Activated naive CD4-positive, alpha-beta T cell treated with anti-CD3 and anti-CD28 coated beads, Interleukin-2, amount 50 U/mL, for 24 hours (primary cell): Measurements from ENCODE around the gene PHF21B.
"Not testable (repeated sequence)": the region's sequence is repeated elsewhere in the genome, so short reads cannot be mapped to it uniquely, and the experiment has no call there.

Source experiments
- H3K27ac Mint-ChIP-seq: one replicate; pipeline ENCODE4 v1.8.0; 2021; ENCODE audit warnings: mild to moderate bottlenecking, mixed read lengths
- H3K27me3 Mint-ChIP-seq: one replicate; pipeline ENCODE4 v1.8.0; 2021; ENCODE audit warnings: mixed read lengths
- H3K36me3 Mint-ChIP-seq: one replicate; pipeline ENCODE4 v1.8.0; 2021; ENCODE audit warnings: mixed read lengths
- H3K4me1 Mint-ChIP-seq: one replicate; pipeline ENCODE4 v1.8.0; 2021; ENCODE audit warnings: mixed read lengths
- H3K4me3 Mint-ChIP-seq: one replicate; pipeline ENCODE4 v1.8.0; 2021; ENCODE audit warnings: mild to moderate bottlenecking, mixed read lengths
- H3K9me3 Mint-ChIP-seq: one replicate; pipeline ENCODE4 v1.8.0; 2021; ENCODE audit warnings: mixed read lengths

PHF21B gene

GRCh38 chr22:44929359-44930015 is 80.3 kb downstream of the PHF21B start:
- no peak overlapping the region for H3K27ac Mint-ChIP-seq
- no peaks in the 10 kb centered on the region for H3K27me3 Mint-ChIP-seq
- no peaks in the 10 kb centered on the region for H3K36me3 Mint-ChIP-seq
- no peak overlapping the region for H3K4me3 Mint-ChIP-seq
- no peaks in the 10 kb centered on the region for H3K4me1 Mint-ChIP-seq
- no peaks in the 10 kb centered on the region for H3K9me3 Mint-ChIP-seq

GRCh38 chr22:44928711-44929358 is 81.0 kb downstream of the PHF21B start:
- no peak overlapping the region for H3K4me3 Mint-ChIP-seq
- H3K9me3 Mint-ChIP-seq, result no peaks in the 10 kb centered on the region
- no peaks in the 10 kb centered on the region for H3K4me1 Mint-ChIP-seq
- H3K36me3 Mint-ChIP-seq, result no peaks in the 10 kb centered on the region
- no peak overlapping the region for H3K27ac Mint-ChIP-seq
- no peaks in the 10 kb centered on the region for H3K27me3 Mint-ChIP-seq

- Mint-ChIP-seq H3K4me3 (no peak overlapping the region), H3K36me3 (no peaks in the 10 kb centered on the region), H3K27me3 (no peaks in the 10 kb centered on the region), H3K4me1 (no peaks in the 10 kb centered on the region), H3K27ac (no peak overlapping the region), H3K9me3 (no peaks in the 10 kb centered on the region)
These were observed 81.7 kb downstream of the PHF21B start for GRCh38 chr22:44928136-44928463.

GRCh38 chr22:44927463-44928135 is 82.2 kb downstream of the PHF21B start:
- Mint-ChIP-seq H3K27ac (no peak overlapping the region), H3K36me3 (no peaks in the 10 kb centered on the region), H3K4me1 (no peaks in the 10 kb centered on the region), H3K4me3 (no peak overlapping the region), H3K9me3 (no peaks in the 10 kb centered on the region), H3K27me3 (no peaks in the 10 kb centered on the region)

- Mint-ChIP-seq H3K4me3 (no peak overlapping the region), H3K9me3 (no peaks in the 10 kb centered on the region), H3K27ac (no peak overlapping the region), H3K36me3 (no peaks in the 10 kb centered on the region), H3K27me3 (no peaks in the 10 kb centered on the region), H3K4me1 (no peaks in the 10 kb centered on the region)
These were observed 83.1 kb downstream of the PHF21B start for GRCh38 chr22:44926491-44927415.

DNA sequence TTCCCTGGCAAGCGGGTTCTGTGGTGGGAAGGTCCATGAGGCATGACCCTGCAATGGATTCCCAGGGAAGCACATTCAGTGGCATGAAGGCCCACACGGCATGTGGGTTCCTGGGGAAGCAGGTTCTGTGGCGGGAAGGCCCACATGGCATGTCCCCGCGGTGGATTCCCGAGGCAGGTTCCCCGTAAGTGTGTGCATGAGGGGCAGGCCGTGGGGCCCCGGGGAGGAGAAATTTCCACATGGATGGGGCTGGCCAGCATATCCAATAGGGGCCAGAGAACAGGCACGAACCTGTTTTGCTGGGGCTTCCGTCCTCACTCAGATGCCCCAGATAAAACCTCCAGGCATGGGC is 83.7 kb downstream of the PHF21B start:
- H3K9me3 Mint-ChIP-seq, result no peaks in the 10 kb centered on the region
- H3K27me3 Mint-ChIP-seq, result no peaks in the 10 kb centered on the region
- no peaks in the 10 kb centered on the region for H3K36me3 Mint-ChIP-seq
- H3K4me1 Mint-ChIP-seq, result no peaks in the 10 kb centered on the region
- no peak overlapping the region for H3K4me3 Mint-ChIP-seq
- no peak overlapping the region for H3K27ac Mint-ChIP-seq

- Mint-ChIP-seq H3K27me3 (no peaks in the 10 kb centered on the region), H3K9me3 (no peaks in the 10 kb centered on the region), H3K27ac (no peak overlapping the region), H3K4me1 (no peaks in the 10 kb centered on the region), H3K36me3 (no peaks in the 10 kb centered on the region), H3K4me3 (no peak overlapping the region)
These were observed 84.2 kb downstream of the PHF21B start for GRCh38 chr22:44925465-44926123.

DNA sequence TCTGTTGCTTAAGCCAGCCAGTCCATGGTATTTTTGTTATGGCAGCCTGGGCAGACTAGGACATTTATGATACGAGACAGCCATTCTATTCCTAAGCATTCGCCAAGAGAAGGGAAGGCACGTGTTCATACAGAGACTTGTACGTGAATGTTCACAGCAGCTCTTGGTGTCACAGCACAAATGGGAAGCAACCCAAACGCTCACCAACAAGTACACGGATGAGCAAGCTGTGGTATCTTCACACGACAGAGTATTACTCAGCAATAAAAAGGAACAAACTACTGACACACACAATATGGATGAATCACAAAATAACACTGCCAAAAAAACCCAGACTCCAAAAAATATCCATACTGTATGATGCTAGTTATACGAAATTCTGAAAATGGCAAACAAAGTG is 85.1 kb downstream of the PHF21B start:
- Mint-ChIP-seq H3K4me3 (no peak overlapping the region), H3K27me3 (no peaks in the 10 kb centered on the region), H3K36me3 (no peaks in the 10 kb centered on the region), H3K27ac (no peak overlapping the region), H3K4me1 (no peaks in the 10 kb centered on the region), H3K9me3 (no peaks in the 10 kb centered on the region)

GRCh38 chr22:44924098-44924497 is 85.7 kb downstream of the PHF21B start:
- no peaks in the 10 kb centered on the region for H3K4me1 Mint-ChIP-seq
- no peaks in the 10 kb centered on the region for H3K9me3 Mint-ChIP-seq
- no peaks in the 10 kb centered on the region for H3K36me3 Mint-ChIP-seq
- no peak overlapping the region for H3K27ac Mint-ChIP-seq
- no peaks in the 10 kb centered on the region for H3K27me3 Mint-ChIP-seq
- no peak overlapping the region for H3K4me3 Mint-ChIP-seq

GRCh38 chr22:44921766-44922165 is 88.0 kb downstream of the PHF21B start:
- H3K9me3 Mint-ChIP-seq, H3K4me1 Mint-ChIP-seq, H3K4me3 Mint-ChIP-seq, H3K36me3 Mint-ChIP-seq, H3K27ac Mint-ChIP-seq, H3K27me3 Mint-ChIP-seq: not testable (repeated sequence)

- H3K27ac Mint-ChIP-seq, result no peak overlapping the region
- no peak overlapping the region for H3K4me3 Mint-ChIP-seq
- H3K4me1 Mint-ChIP-seq, result no peaks in the 10 kb centered on the region
- no peaks in the 10 kb centered on the region for H3K36me3 Mint-ChIP-seq
- no peaks in the 10 kb centered on the region for H3K9me3 Mint-ChIP-seq
- no peaks in the 10 kb centered on the region for H3K27me3 Mint-ChIP-seq
These were observed 89.6 kb downstream of the PHF21B start for GRCh38 chr22:44920183-44920582.

DNA sequence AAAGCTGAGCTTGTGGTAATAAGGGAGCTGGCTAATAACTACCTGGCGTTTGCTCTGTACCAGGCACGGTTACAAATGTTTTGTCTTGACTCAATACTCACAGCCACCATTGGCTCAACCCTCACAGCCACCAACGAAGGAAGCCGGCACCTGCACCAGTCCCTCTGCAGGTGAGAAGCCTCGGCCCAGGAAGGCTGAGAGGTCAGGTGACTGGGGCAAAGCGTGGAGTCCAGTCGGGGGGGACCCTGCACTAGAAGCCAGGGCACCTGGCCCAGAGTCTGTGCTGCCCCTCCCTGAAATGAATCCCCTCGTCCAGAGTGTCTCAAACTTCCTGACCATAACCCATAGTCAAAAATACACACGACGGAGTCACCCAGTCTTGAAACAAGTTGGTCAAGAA is 90.1 kb downstream of the PHF21B start:
- no peak overlapping the region for H3K4me3 Mint-ChIP-seq
- H3K36me3 Mint-ChIP-seq, result no peaks in the 10 kb centered on the region
- H3K27ac Mint-ChIP-seq, result no peak overlapping the region
- H3K27me3 Mint-ChIP-seq, result no peaks in the 10 kb centered on the region
- no peaks in the 10 kb centered on the region for H3K9me3 Mint-ChIP-seq
- H3K4me1 Mint-ChIP-seq, result no peaks in the 10 kb centered on the region

GRCh38 chr22:44918925-44919392 is 90.8 kb downstream of the PHF21B start:
- Mint-ChIP-seq H3K4me3 (no peak overlapping the region), H3K9me3 (no peaks in the 10 kb centered on the region), H3K4me1 (no peaks in the 10 kb centered on the region), H3K27me3 (no peaks in the 10 kb centered on the region), H3K27ac (no peak overlapping the region), H3K36me3 (no peaks in the 10 kb centered on the region)

GRCh38 chr22:44918166-44918924 is 91.5 kb downstream of the PHF21B start:
- Mint-ChIP-seq H3K4me1 (no peaks in the 10 kb centered on the region), H3K4me3 (no peak overlapping the region), H3K27me3 (no peaks in the 10 kb centered on the region), H3K36me3 (no peaks in the 10 kb centered on the region), H3K9me3 (no peaks in the 10 kb centered on the region), H3K27ac (no peak overlapping the region)
